Posterior vena cava (tissue), 2 donors: ENCODE data around the gene SCN1A. TPM values are rescaled to one million over a fixed set of nuclear protein-coding genes. Genes with fewer than 3 reads are reported as not detected.
"Not testable (repeated sequence)": the region's sequence is repeated elsewhere in the genome, so short reads cannot be mapped to it uniquely, and the experiment has no call there.

Source experiments
- DNase-seq: peaks from one replicate; pipeline ENCODE4 v3.0.0-alpha.2; 2020; ENCODE audit warnings: low spot score
- intact Hi-C, 2 donors: fragments of 100-400 bp; cut with DNase I; formaldehyde crosslinking; loops; one replicate each; pipeline versions ENCODE4 v1.14.1 to v1.14.2; 2022 to 2023
- long read RNA-seq, 2 donors: library from polyadenylated mRNA; unstranded; transcript quantifications; one replicate each; pipeline ENCODE4 v2.0.0, GENCODE V29; 2020 to 2021
- total RNA-seq, 2 donors: library from RNA; stranded (reverse); fragmentation: NEBNext Ultra II Directional; extraction: Animal tissue kit (Norgen Biotek cat#: 25700); gene quantifications; one replicate each; pipeline ENCODE4 v1.2.1, GENCODE V29; 2021
- donor health status: DM: yes; HTN: yes; CAD: no.
- donor health status: DM: yes; HTN: yes; CAD: no.

Gene SCN1A
- total RNA-seq = not detected
- long read RNA-seq, donor 1 = 0 reads
- long read RNA-seq, donor 2 = 0 reads

GRCh38 chr2:166127217-166128155 is at the start of gene SCN1A:
Gene SCN1A (minus strand): TSS chr2:166128020. CDS start chr2:166073621, 54,399 bp downstream.
- DNase-seq = no peak
- intact Hi-C loops = loop anchor here (10.0 kb wide), 1 partner anchor 173 kb away; the partner anchor contains the start of gene TTC21B (in 2 of the 2)

DNA sequence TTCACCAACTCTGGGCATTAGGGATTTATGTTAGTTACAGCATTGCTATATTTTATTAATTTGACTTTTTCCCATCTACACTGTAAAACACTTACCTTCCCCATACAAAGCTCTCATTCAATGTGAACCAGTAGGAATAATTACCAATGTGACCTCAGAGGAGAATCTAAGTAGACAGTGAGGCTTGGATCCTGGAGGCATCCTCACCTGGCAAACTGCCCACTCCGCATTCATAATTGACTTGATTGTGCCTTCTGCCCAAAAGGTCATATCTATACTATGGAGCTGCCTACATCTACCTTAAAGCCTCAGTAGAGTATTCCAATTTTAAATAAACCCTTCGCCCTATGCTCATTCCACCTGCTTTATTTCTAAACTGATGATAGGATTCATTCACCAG is 45.4 kb upstream of the SCN1A start:
- intact Hi-C loops = no loop called here
- DNase-seq = no peak

- intact Hi-C loops = no loop called here
- DNase-seq = no peak
Measured at GRCh38 chr2:166171216-166171615, 43.4 kb upstream of the SCN1A start.

DNA sequence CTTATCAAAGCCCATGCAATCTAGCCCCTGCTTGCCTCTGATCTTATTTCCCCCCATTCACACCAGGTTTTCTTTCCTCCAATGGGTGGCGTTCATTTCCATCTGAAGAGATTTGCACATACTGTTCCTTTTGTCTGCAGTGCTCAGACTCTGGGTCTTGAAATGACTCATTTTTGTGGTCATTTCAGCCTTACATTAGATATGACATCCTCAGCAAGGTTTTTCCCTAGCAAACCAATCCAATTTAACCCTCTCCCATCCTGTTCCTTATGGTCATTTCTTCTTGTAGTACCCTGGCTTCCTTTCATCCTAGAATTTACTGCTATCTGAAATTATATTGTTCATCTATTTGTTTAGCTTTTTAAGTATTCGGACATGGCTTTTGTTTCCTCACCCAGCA is 42.5 kb upstream of the SCN1A start:
- no peak for DNase-seq
- intact Hi-C loops = no loop called here

GRCh38 chr2:166167449-166167848 is 39.6 kb upstream of the SCN1A start:
- no peak for DNase-seq
- intact Hi-C loops = no loop called here

DNA sequence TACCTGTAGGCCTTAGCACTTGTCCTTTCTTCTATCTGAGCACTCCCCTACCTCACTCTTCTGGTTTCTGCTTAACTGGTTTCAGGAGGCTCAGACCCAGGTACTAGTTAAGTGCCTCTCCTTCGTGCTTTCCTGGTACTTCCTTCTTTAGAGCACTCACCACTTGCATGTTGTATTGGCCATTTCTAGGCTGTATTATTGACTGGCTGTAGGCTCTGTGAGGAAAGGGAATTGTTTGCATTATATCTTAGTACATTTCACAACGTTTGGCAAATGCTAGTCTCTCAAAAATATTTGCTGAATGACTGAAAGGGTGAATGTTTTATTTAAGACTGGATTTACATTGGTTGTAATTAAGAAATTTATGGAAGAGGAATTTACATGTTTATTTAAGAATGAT is 36.0 kb upstream of the SCN1A start:
- DNase-seq = no peak
- intact Hi-C loops = no loop called here

DNA sequence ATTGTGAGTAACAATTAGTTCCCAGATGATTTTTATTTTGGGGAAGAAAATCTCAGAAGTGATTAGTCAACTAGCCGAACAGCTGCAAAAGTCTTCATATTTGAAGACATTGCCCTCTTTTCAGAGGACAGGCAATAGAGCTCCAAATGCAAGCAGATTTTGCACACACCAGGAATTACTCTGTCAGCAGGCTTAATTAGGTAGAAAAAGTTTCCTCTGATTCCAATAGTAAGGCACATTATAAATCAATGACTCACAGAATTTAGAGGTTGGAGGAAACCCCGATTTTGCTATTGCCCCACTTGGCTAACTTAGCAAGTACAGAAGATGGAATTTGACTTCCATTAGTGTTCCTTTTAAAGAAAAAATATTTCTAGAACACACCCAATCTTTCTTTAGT is 30.7 kb upstream of the SCN1A start:
- DNase-seq = no peak
- intact Hi-C loops = no loop called here

- DNase-seq = no peak
- intact Hi-C loops = no loop called here
Measured at GRCh38 chr2:166157578-166157977, 29.8 kb upstream of the SCN1A start.

- no peak for DNase-seq
- intact Hi-C loops = no loop called here
Measured at GRCh38 chr2:166156985-166157490, 29.2 kb upstream of the SCN1A start.

GRCh38 chr2:166155589-166155988 is 27.8 kb upstream of the SCN1A start:
- intact Hi-C loops = no loop called here
- DNase-seq = no peak

GRCh38 chr2:166154685-166155338 is 27.0 kb upstream of the SCN1A start:
- DNase-seq = no peak
- intact Hi-C loops = no loop called here

GRCh38 chr2:166152064-166152463 is 24.2 kb upstream of the SCN1A start:
- intact Hi-C loops = no loop called here
- DNase-seq = no peak

- no peak for DNase-seq
- intact Hi-C loops = no loop called here
Measured at GRCh38 chr2:166148500-166149400, 20.9 kb upstream of the SCN1A start.

- intact Hi-C loops = no loop called here
- DNase-seq = no peak
Measured at GRCh38 chr2:166147883-166148282, 20.1 kb upstream of the SCN1A start.

GRCh38 chr2:166144071-166144470 is 16.3 kb upstream of the SCN1A start:
- no peak for DNase-seq
- intact Hi-C loops = no loop called here

DNA sequence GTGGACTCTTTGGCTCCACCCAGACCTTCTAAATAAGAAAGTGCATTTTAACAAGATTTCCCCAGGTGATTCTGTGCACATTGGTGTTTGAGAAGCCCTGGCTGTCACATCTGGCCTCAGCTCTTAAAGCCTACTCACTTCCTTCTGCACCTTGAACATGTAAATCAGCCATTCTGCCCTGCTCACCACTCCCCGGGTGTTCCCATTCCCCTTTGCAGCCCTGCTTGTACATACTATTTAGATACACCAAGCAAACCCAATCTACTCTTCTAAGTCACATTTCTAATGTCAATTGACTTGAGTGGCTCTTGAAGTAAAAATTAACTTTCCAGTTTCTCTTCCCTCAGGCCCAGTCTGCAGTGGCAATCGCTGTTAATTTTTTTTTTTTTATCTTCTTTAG is 13.1 kb upstream of the SCN1A start:
- DNase-seq = no peak
- intact Hi-C loops = no loop called here

DNA sequence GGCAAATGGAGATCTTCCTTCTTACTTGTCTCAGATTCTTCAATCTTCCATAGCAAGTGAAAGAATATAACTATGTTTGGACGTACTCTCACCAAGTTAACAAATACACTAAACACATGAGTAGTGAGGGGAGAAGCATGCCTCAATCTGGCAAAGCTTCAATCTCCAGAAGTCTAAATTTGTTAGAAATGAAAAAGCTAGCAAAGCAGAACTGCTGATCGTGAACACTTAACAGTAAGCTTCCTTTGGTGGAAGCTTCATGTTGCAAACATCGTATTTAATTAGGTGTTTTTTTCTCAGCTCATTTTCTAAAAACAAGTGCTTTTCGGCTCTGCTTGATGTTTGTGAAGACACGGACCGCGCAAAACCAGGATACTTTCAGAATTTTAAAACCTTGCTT is 12.7 kb upstream of the SCN1A start:
- intact Hi-C loops = no loop called here
- no peak for DNase-seq

- intact Hi-C loops, DNase-seq: not testable (repeated sequence)
Measured at GRCh38 chr2:166139479-166139878, 11.7 kb upstream of the SCN1A start.

DNA sequence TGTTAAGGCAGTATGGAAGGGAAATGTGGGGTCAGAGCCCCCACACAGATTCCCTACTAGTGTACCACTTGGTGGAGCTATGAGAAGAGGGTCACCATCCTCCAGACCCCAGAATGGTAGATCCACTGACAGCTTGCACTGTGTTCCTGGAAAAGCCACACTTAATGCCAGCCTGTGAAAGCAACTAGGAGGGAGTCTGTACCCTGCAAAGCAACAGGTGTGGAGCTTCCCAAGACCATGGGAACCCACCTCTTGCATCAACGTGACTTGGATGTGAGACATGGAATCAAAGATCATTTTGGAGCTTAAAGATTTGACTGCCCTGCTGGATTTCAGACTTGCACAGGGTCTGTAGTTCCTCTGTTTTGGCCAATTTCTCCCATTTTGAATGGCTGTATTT is 10.8 kb upstream of the SCN1A start:
- DNase-seq = no peak
- intact Hi-C loops = no loop called here
